Muscle layer of colon (tissue), 2 donors: ENCODE data around the gene SLC39A6.
"Not testable (repeated sequence)": the region's sequence is repeated elsewhere in the genome, so short reads cannot be mapped to it uniquely, and the experiment has no call there.

Experiments used
- H3K27ac ChIP-seq: one replicate; pipeline ENCODE4 v1.7.0; 2013; ENCODE audit warnings: low read depth, mild to moderate bottlenecking, low read length, moderate library complexity
- H3K27me3 ChIP-seq, 2 donors: one replicate each; pipeline ENCODE4 v1.7.0; 2013; ENCODE audit warnings: low read length in 2 of 2, mild to moderate bottlenecking in 2 of 2; ENCODE audit not compliant: insufficient read depth in 2 of 2, control insufficient read depth in 1 of 2
- H3K36me3 ChIP-seq: one replicate; pipeline ENCODE4 v1.7.0; 2013; ENCODE audit warnings: mild to moderate bottlenecking, low read length; ENCODE audit not compliant: insufficient read depth
- H3K4me1 ChIP-seq: one replicate; pipeline ENCODE4 v1.7.0; 2013; ENCODE audit warnings: mild to moderate bottlenecking, low read length; ENCODE audit not compliant: insufficient read depth
- H3K4me3 ChIP-seq, 2 donors: one replicate each; pipeline ENCODE4 v1.7.0; 2013; ENCODE audit warnings: low read length in 2 of 2, low read depth in 1 of 2, mild to moderate bottlenecking in 1 of 2, moderate library complexity in 1 of 2
- H3K9ac ChIP-seq: one replicate; pipeline ENCODE4 v1.7.0; 2013; ENCODE audit warnings: low read length
- H3K9me3 ChIP-seq: one replicate; pipeline ENCODE4 v1.7.0; 2013; ENCODE audit warnings: mild to moderate bottlenecking, low read length
- donor health status: abdominal sarcoma.
- donor health status: Adenocarcinoma of cecum.

The SLC39A6 gene

DNA sequence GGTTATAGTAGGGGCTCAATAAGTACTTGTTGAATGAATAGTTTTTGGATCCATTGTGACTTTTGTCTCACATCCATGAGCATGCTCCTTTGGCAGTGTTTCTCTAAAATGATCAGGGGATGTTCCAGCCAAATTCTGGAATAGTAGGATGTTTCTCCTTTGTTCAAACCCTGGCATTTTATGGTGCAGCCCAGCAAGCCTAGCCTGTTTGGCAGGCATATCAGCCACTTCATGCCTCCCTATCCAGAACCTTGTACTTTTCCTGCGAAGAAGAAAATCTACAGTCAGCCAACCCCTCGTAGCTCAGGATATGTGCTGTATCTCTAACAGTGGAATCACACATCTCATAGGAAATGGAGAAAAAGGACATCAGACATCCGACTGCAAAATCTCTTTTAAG lies 34.7 kb downstream of the SLC39A6 start:
- H3K4me1 ChIP-seq = no peaks in the 10 kb centered on the region
- H3K9ac ChIP-seq = no peak overlapping the region
- H3K9me3 ChIP-seq = no peaks in the 10 kb centered on the region
- H3K27ac ChIP-seq = no peak overlapping the region
- no peak overlapping the region for H3K4me3 ChIP-seq
- H3K36me3 ChIP-seq = no peaks in the 10 kb centered on the region
- H3K27me3 ChIP-seq = no peaks in the 10 kb centered on the region

DNA sequence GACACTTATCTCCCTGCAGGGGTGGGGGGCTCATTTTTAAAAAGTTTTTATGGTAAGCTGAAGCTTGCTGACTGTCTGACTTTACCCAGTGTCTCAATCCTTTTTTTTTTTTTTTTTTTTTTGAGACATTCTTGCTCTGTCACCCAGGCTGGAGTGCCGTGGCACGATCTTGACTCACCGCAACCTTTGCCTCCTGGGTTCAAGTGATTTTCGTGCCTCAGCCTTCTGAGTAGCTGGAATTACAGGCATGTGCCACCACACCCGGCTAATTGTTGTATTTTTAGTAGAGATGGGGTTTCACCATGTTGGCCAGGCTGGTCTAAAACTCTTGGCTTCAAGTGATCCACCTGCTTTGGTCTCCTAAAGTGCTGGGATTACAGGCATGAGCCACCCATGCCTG lies 37.0 kb downstream of the SLC39A6 start:
- H3K9ac ChIP-seq, H3K9me3 ChIP-seq, H3K27me3 ChIP-seq, H3K27ac ChIP-seq, H3K4me1 ChIP-seq, H3K4me3 ChIP-seq, H3K36me3 ChIP-seq: not testable (repeated sequence)

DNA sequence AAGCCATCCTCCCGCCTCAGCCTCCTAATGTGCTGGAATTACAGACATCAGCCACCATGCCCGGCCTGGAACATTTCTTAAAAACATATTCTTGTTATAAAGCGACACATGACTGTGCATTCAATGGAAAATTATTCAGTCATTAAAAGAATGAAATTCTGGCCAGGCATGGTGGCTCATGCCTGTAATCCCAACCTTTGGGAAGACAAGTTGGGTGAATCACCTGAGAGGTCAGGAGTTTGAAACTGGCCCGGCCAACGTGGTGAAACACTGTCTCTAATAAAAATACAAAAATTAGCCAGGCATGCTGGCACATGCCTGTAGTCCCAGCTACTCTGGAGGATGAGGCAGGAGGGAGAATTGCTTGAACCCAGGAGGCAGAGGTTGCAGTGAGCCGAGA lies 40.1 kb downstream of the SLC39A6 start:
- H3K27ac ChIP-seq = no peak overlapping the region
- no peaks in the 10 kb centered on the region for H3K4me1 ChIP-seq
- H3K9ac ChIP-seq = no peak overlapping the region
- no peaks in the 10 kb centered on the region for H3K36me3 ChIP-seq
- H3K9me3 ChIP-seq = no peaks in the 10 kb centered on the region
- no peaks in the 10 kb centered on the region for H3K27me3 ChIP-seq
- H3K4me3 ChIP-seq = no peak overlapping the region

DNA sequence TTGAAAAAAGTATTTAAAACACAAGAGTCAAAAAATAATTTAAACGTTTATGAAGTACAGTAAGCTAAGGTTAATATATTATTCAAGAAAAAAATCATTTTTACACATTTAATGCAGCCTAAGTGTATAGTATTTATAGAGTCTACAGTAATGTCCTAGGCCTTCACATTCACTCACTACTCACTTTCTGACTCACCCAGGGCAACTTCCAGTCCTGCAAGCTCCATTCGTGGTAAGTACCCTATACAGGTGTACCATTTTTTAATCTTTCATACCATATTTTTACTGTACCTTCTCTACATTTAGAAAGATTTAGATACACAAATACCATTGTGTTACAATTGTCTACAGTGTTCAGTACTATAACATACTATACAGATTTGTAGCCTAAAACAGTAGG lies 40.9 kb downstream of the SLC39A6 start:
- no peaks in the 10 kb centered on the region for H3K4me1 ChIP-seq
- H3K4me3 ChIP-seq = no peak overlapping the region
- no peaks in the 10 kb centered on the region for H3K36me3 ChIP-seq
- H3K27me3 ChIP-seq = no peaks in the 10 kb centered on the region
- H3K9me3 ChIP-seq = no peaks in the 10 kb centered on the region
- no peak overlapping the region for H3K9ac ChIP-seq
- no peak overlapping the region for H3K27ac ChIP-seq

DNA sequence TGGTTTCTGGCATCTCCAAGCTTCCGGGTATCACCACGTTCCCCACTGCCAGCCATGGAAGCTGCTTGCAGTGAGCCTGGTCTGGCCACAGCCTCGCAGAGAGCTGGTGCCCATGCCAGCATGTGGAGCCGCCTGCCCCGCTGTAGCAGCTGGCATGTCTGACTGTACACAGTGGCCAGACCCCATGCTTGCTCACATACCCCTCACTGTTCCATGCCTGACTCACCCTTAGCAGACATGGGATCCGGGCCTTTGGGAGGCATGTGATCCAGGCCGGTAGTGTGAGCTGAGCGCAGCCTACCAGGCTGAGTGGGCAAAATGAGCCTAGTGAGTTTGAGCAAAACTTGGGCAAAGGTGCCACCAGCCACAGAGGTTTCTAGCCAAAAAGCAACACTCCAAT lies 43.0 kb downstream of the SLC39A6 start:
- H3K9ac ChIP-seq = no peak overlapping the region
- H3K9me3 ChIP-seq = no peaks in the 10 kb centered on the region
- H3K27ac ChIP-seq = no peak overlapping the region
- H3K4me3 ChIP-seq = no peak overlapping the region
- no peaks in the 10 kb centered on the region for H3K36me3 ChIP-seq
- H3K4me1 ChIP-seq = no peaks in the 10 kb centered on the region
- no peaks in the 10 kb centered on the region for H3K27me3 ChIP-seq

DNA sequence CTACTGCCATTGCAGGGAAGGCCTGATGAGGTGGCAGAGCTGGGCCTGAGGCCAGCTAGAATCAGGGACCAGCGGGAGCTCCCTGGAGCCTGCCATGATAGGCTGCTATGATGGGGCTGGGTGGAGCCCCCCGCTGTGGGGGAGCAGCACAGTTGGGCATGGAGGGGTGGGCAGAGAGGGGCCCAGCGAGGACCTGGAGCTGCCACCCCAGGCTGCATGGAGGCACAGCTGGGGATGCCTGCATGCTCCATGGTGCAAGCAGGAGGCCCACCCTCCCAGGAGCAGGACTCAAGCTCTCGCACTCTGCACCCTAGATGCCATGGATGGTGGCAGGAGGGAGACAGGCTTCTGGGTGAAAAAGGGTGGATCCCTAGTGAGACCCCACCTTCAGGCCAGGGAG lies 43.9 kb downstream of the SLC39A6 start:
- Histone ChIP-seq H3K9me3 (no peaks in the 10 kb centered on the region), H3K9ac (no peak overlapping the region), H3K36me3 (no peaks in the 10 kb centered on the region), H3K27me3 (no peaks in the 10 kb centered on the region), H3K4me1 (no peaks in the 10 kb centered on the region), H3K27ac (no peak overlapping the region), H3K4me3 (no peak overlapping the region)

DNA sequence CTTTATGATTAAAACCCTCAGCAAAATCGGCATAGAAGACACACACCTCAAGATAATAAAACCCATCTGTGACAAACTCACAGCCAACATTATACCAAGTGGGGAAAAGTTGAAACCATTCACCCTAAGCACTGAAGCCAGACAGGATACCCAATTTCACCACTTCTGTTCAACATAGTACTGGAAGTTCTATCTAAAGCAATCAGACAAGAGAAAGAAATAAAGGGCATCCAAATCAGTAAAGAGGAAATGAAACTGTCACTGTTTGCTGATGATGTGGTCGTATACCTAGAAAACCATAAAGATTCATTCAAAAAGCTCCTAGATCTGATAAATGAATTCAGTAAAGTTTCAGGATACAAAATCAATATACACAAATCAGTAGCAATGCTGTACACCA lies 45.4 kb downstream of the SLC39A6 start:
- H3K9me3 ChIP-seq = no peaks in the 10 kb centered on the region
- no peaks in the 10 kb centered on the region for H3K4me1 ChIP-seq
- H3K9ac ChIP-seq = no peak overlapping the region
- H3K27ac ChIP-seq = no peak overlapping the region
- H3K4me3 ChIP-seq = no peak overlapping the region
- H3K36me3 ChIP-seq = no peaks in the 10 kb centered on the region
- H3K27me3 ChIP-seq = no peaks in the 10 kb centered on the region

DNA sequence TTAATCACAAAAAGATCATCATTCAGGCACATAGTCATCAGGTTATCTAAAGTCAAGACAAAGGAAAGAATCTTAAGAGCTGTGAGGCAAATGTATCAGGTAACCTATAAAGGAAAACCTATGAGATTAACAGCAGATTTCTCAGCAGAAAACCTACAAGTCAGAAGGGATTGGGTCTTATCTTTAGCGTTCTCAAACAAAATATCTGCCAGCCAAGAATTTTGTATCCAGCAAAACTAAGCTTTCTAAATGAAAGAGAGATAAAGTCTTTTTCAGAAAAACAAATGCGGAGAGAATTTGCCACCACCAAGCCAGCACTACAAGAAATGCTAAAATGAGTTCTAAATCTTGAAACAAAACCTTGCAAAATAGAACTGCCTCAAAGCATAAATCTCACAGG lies 48.0 kb downstream of the SLC39A6 start:
- H3K9me3 ChIP-seq, H3K4me1 ChIP-seq, H3K36me3 ChIP-seq, H3K27me3 ChIP-seq, H3K4me3 ChIP-seq, H3K9ac ChIP-seq, H3K27ac ChIP-seq: not testable (repeated sequence)

DNA sequence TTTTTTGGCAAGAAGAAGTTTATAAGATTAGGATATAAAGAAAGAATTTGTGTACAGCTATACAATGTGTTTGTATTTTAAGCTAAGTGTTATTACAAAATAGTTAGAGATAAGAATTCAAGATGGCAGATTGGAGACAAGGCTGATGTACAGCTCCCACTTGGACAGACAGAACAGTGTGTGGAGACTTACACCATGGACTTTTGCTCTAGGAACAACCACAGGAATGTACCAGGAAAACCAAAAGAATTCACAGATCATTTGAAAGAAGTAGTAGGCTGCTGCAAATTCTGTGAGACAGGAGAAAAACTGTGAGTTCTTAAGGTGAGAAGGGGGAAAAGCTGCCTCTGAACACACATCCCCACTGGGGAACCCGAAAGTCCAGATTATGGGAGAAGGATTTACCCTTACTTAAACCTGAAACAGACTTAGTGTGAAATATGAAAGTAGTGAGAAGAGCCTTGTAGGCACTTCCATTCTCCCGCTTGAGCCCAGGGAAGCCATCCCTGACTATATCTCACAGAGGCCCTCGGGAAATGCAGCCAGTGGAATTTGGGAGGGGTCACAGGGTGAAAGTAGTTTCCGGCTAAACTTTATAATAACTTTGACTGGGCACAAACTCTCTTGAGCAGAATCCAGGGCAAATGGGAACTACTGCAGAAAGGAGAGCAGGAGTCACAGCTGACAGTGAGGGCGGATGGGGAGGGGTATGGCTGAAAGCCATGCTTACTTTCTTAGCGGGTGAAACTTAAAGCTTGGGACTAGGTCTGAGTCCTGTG lies 50.2 kb downstream of the SLC39A6 start:
- Histone ChIP-seq H3K27ac (no peak overlapping the region), H3K27me3 (no peaks in the 10 kb centered on the region), H3K9ac (no peak overlapping the region), H3K4me3 (no peak overlapping the region), H3K36me3 (no peaks in the 10 kb centered on the region), H3K9me3 (no peaks in the 10 kb centered on the region), H3K4me1 (no peaks in the 10 kb centered on the region)

DNA sequence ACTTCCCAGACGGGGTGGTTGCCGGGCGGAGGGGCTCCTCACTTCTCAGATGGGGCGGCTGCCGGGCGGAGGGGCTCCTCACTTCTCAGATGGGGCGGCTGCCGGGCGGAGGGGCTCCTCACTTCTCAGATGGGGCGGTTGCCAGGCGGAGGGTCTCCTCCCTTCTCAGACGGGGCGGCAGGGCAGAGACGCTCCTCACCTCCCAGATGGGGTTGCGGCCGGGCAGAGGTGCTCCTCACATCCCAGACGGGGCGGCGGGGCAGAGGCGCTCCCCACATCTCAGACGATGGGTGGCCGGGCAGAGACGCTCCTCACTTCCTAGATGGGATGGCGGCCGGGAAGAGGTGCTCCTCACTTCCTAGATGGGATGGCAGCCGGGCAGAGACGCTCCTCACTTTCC lies 51.4 kb downstream of the SLC39A6 start:
- not testable (repeated sequence) for H3K36me3 ChIP-seq, H3K9ac ChIP-seq, H3K27me3 ChIP-seq, H3K9me3 ChIP-seq, H3K4me1 ChIP-seq, H3K27ac ChIP-seq, H3K4me3 ChIP-seq

DNA sequence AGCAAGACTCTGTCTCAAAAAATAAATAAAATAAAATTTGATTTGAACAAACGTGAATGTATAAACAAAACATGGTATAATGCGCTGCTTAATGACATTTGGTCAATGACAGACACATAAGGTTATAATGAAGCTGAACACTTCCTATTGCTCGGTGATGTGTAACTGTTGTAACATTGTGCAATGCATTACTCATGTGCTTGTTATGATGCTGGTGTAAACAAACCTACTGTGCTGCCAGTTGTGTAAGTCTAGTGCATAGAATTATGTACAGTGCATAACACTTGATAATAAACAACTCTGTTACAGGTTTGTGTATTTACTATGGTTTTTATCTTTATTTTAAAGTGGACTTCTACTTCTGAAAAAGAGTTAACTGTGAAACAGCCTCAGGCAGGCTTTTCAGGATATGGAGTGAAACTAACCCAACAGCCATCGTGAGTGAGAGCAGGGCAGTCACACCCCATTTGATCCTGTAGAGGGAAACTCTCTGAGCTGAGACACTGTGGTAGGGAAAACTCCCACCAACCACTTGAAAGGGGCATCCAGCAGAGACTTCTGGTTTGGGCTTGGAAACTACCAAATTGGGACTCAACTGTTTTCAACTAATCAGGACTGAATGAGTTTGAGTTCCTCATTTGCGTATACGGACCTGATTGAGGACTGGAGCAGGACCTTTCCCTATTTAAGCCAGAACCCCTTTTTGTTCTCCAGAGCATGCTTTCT lies 53.1 kb downstream of the SLC39A6 start:
- no peak overlapping the region for H3K27ac ChIP-seq
- no peaks in the 10 kb centered on the region for H3K9me3 ChIP-seq
- H3K9ac ChIP-seq = no peak overlapping the region

DNA sequence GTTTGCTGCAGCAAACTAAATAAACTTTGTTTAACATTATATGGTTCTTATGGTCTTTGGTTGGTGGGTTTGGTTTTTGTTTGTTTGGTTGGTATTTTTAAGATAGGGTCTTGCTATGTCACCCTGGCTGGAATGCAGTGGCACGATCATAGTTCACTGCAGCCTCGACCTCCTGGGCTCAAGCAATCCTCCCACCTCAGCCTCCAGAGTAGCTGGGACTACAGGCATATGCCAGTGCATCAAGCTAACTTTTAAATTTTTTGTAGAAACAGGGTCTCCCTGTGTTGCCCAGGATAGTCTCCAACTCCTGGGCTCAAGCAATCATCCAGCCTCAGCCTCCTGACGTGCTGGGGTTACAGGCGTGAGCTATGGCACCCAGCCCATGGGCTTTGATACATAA lies 54.7 kb downstream of the SLC39A6 start:
- Histone ChIP-seq H3K4me1 (no peaks in the 10 kb centered on the region), H3K27ac (no peak overlapping the region), H3K27me3 (peaks cover 0 to 6% of the 10 kb centered on the region in 2 donors), H3K36me3 (no peaks in the 10 kb centered on the region), H3K4me3 (no peak overlapping the region), H3K9ac (no peak overlapping the region), H3K9me3 (no peaks in the 10 kb centered on the region)

More for the DNA sequence above, 53.1 kb downstream of the SLC39A6 start:
- H3K36me3 ChIP-seq = no peaks in the 10 kb centered on the region
- H3K4me1 ChIP-seq = no peaks in the 10 kb centered on the region
- H3K27me3 ChIP-seq = no peaks in the 10 kb centered on the region
- H3K4me3 ChIP-seq = no peak overlapping the region
